ENCODE measurements around the gene ATXN10.
"Not testable (repeated sequence)": the region's sequence is repeated elsewhere in the genome, so short reads cannot be mapped to it uniquely, and the experiment has no call there.

Gene ATXN10

GRCh38 chr22:45680932-45681700 lies 9.5 kb downstream of the ATXN10 start:
- Histone ChIP-seq H3K79me2 (ENCODE audit: insufficient read depth, low read length) (peaks cover 91% of the 10 kb centered on the region), H3F3A (ENCODE audit: insufficient read depth, low read length) (no peaks in the 10 kb centered on the region), H3K4me2 (ENCODE audit: low read length) (peak overlapping the region; percentile 47), H3K9ac (ENCODE audit: low read length) (peak overlapping the region; percentile 25; the same call in 1 of the 2 replicates), H3K9me3 (ENCODE audit: low read length) (no peaks in the 10 kb centered on the region), H3K27ac (ENCODE audit: low read depth, low read length, poor library complexity, severe bottlenecking) (peak overlapping the region; percentile 83), H3K9me2 (ENCODE audit: low read depth, low read length) (no peaks in the 10 kb centered on the region), H3K4me1 (ENCODE audit: insufficient read depth, low read length, severe bottlenecking) (peaks cover 86% of the 10 kb centered on the region), H2AFZ (ENCODE audit: low read length) (no peak overlapping the region), H3K4me3 (ENCODE audit: low read depth, low read length, poor library complexity, severe bottlenecking) (peak overlapping the region; percentile 9), H3K36me3 (ENCODE audit: insufficient read depth, low read length) (peaks cover 26% of the 10 kb centered on the region), H4K20me1 (ENCODE audit: insufficient read depth, low read length) (no peaks in the 10 kb centered on the region), H3K27me3 (ENCODE audit: insufficient read depth, low read length) (no peaks in the 10 kb centered on the region)
- TF ChIP-seq CTCF (IDR thresholded peaks at IDR 0.05; ENCODE audit: low read length) = no peak

GRCh38 chr22:45682064-45682463 lies 10.4 kb downstream of the ATXN10 start:
- Histone ChIP-seq H3F3A (ENCODE audit: insufficient read depth, low read length) (no peaks in the 10 kb centered on the region), H3K4me3 (ENCODE audit: low read depth, low read length, poor library complexity, severe bottlenecking) (no peak overlapping the region), H3K4me1 (ENCODE audit: insufficient read depth, low read length, severe bottlenecking) (peaks cover 81% of the 10 kb centered on the region), H2AFZ (ENCODE audit: low read length) (no peak overlapping the region), H3K27ac (ENCODE audit: low read depth, low read length, poor library complexity, severe bottlenecking) (peak overlapping the region; percentile 83), H3K9me3 (ENCODE audit: low read length) (no peaks in the 10 kb centered on the region), H3K9ac (ENCODE audit: low read length) (peak overlapping the region; percentile 25; the same call in 1 of the 2 replicates), H3K9me2 (ENCODE audit: low read depth, low read length) (no peaks in the 10 kb centered on the region), H3K36me3 (ENCODE audit: insufficient read depth, low read length) (peaks cover 24% of the 10 kb centered on the region), H3K79me2 (ENCODE audit: insufficient read depth, low read length) (peaks cover 91% of the 10 kb centered on the region), H3K27me3 (ENCODE audit: insufficient read depth, low read length) (no peaks in the 10 kb centered on the region), H3K4me2 (ENCODE audit: low read length) (peak overlapping the region; percentile 47), H4K20me1 (ENCODE audit: insufficient read depth, low read length) (no peaks in the 10 kb centered on the region)
- TF ChIP-seq CTCF (IDR thresholded peaks at IDR 0.05; ENCODE audit: low read length) (no peak), EZH2 (IDR thresholded peaks at IDR 0.05; ENCODE audit: borderline replicate concordance, low read length) (no peak)

GRCh38 chr22:45682773-45683172 lies 11.1 kb downstream of the ATXN10 start:
- Histone ChIP-seq H3K27ac (ENCODE audit: low read depth, low read length, poor library complexity, severe bottlenecking) (peak overlapping the region; percentile 83), H3K4me1 (ENCODE audit: insufficient read depth, low read length, severe bottlenecking) (peaks cover 73% of the 10 kb centered on the region), H3K36me3 (ENCODE audit: insufficient read depth, low read length) (peaks cover 27% of the 10 kb centered on the region), H3K79me2 (ENCODE audit: insufficient read depth, low read length) (peaks cover 91% of the 10 kb centered on the region), H3K4me2 (ENCODE audit: low read length) (peak overlapping the region; percentile 42; the same call in 1 of the 2 replicates)
- H3K27me3 ChIP-seq (ENCODE audit: insufficient read depth, low read length); H3F3A ChIP-seq (ENCODE audit: insufficient read depth, low read length); H3K4me3 ChIP-seq (ENCODE audit: low read depth, low read length, poor library complexity, severe bottlenecking); H2AFZ ChIP-seq (ENCODE audit: low read length); H3K9me3 ChIP-seq (ENCODE audit: low read length); H3K9me2 ChIP-seq (ENCODE audit: low read depth, low read length); H4K20me1 ChIP-seq (ENCODE audit: insufficient read depth, low read length); H3K9ac ChIP-seq (ENCODE audit: low read length): not testable (repeated sequence)

DNA sequence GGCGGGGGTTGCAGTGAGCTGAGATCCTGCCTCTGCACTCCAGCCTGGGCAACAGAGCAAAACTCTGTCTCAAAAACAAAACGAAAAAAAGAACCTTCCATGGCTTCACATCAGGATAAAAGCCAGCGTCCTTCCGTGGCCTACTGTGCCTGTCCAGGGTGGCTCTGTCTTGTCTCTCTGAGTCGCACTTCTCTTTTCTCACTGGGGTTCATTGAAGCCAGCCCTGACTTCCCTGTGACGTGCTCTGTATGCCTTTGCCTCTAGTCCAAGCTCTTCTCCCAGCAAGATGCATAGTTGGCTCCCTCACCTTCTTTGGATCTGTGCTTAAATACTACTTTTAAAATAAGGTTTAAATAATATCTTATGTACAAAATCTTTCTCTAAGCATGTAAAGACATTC lies 11.6 kb downstream of the ATXN10 start:
- H3K4me2 ChIP-seq (ENCODE audit: low read length) = peak overlapping the region; percentile 42
- no peaks in the 10 kb centered on the region for H3K9me2 ChIP-seq (ENCODE audit: low read depth, low read length)
- H3K27me3 ChIP-seq (ENCODE audit: insufficient read depth, low read length) = no peaks in the 10 kb centered on the region
- no peaks in the 10 kb centered on the region for H3K9me3 ChIP-seq (ENCODE audit: low read length)
- H3K9ac ChIP-seq (ENCODE audit: low read length) = no peak overlapping the region; the same call in 1 of the 2 replicates
- no peak for TF ChIP-seq CTCF (IDR thresholded peaks at IDR 0.05; ENCODE audit: low read length)
- TF ChIP-seq EZH2 (IDR thresholded peaks at IDR 0.05; ENCODE audit: borderline replicate concordance, low read length) = no peak
- H3K36me3 ChIP-seq (ENCODE audit: insufficient read depth, low read length) = peaks cover 27% of the 10 kb centered on the region
- peaks cover 91% of the 10 kb centered on the region for H3K79me2 ChIP-seq (ENCODE audit: insufficient read depth, low read length)
- H3F3A ChIP-seq (ENCODE audit: insufficient read depth, low read length) = no peaks in the 10 kb centered on the region
- no peak overlapping the region for H2AFZ ChIP-seq (ENCODE audit: low read length)
- peaks cover 69% of the 10 kb centered on the region for H3K4me1 ChIP-seq (ENCODE audit: insufficient read depth, low read length, severe bottlenecking)
- H4K20me1 ChIP-seq (ENCODE audit: insufficient read depth, low read length) = no peaks in the 10 kb centered on the region
- H3K27ac ChIP-seq (ENCODE audit: low read depth, low read length, poor library complexity, severe bottlenecking) = peak overlapping the region; percentile 83
- no peak overlapping the region for H3K4me3 ChIP-seq (ENCODE audit: low read depth, low read length, poor library complexity, severe bottlenecking)

Measured in OCI-LY1 (cell line).